Keratinocyte (primary cell): ENCODE measurements around the gene STX19. TPM values are rescaled to one million over a fixed set of nuclear protein-coding genes. Genes with fewer than 3 reads are reported as not detected.

Source experiments
- DNase-seq: peaks from one replicate; pipeline ENCODE4 v3.0.0-alpha.2; 2011; ENCODE audit warnings: low read depth, missing footprints, low spot score
- FAIRE-seq: peaks from 2 replicates; lab custom pipeline; 2011; peaks lifted over from hg19 to GRCh38; lab: Jason Lieb, UNC
- H2AFZ ChIP-seq: 2 replicates; pipeline ENCODE4 v1.6.0; 2012; ENCODE audit warnings: low read length, control low read depth, inconsistent platforms; ENCODE audit not compliant: control insufficient read depth
- H3K27ac ChIP-seq: 2 replicates; pipeline ENCODE4 v1.5.1; 2011; ENCODE audit warnings: low read length; ENCODE audit not compliant: control insufficient read depth, insufficient read depth
- H3K27me3 ChIP-seq: 3 replicates; pipeline ENCODE4 v1.6.0; 2011; ENCODE audit warnings: low read length; ENCODE audit not compliant: control insufficient read depth, insufficient read depth; ENCODE audit errors: extremely low read depth
- H3K36me3 ChIP-seq, 2 experiments: 2 replicates in 1 of 2; 3 replicates in 1 of 2; pipeline ENCODE4 v1.5.1; 2011; ENCODE audit warnings: low read length in 2 of 2, mild to moderate bottlenecking in 1 of 2; ENCODE audit not compliant: control insufficient read depth in 2 of 2, insufficient read depth in 2 of 2; ENCODE audit errors: extremely low read depth in 1 of 2
- H3K4me1 ChIP-seq: 3 replicates; pipeline ENCODE4 v1.5.1; 2011; ENCODE audit warnings: low read length; ENCODE audit not compliant: control insufficient read depth, insufficient read depth; ENCODE audit errors: extremely low read depth
- H3K4me2 ChIP-seq: 3 replicates; pipeline ENCODE4 v1.6.0; 2011; ENCODE audit warnings: low read depth, low read length; ENCODE audit not compliant: control insufficient read depth, insufficient read depth; ENCODE audit errors: extremely low read depth
- H3K4me3 ChIP-seq, 3 experiments: fragments of 200-600 bp in 1 of 3; sonication (generic) in 1 of 3; 2 replicates in 2 of 3; 3 replicates in 1 of 3; pipeline ENCODE4 v1.5.1; 2011 to 2016; ENCODE audit warnings: low read length in 3 of 3, mild to moderate bottlenecking in 3 of 3, control low read depth in 2 of 3, inconsistent platforms in 1 of 3, low read depth in 1 of 3, mixed read lengths in 1 of 3, mixed run types in 1 of 3, moderate library complexity in 1 of 3; ENCODE audit not compliant: control insufficient read depth in 2 of 3, insufficient read depth in 2 of 3; ENCODE audit errors: extremely low read depth in 1 of 3
- H3K79me2 ChIP-seq: 2 replicates; pipeline ENCODE4 v1.6.0; 2012; ENCODE audit warnings: low read length; ENCODE audit not compliant: control insufficient read depth, insufficient read depth
- H3K9ac ChIP-seq: 3 replicates; pipeline ENCODE4 v1.6.0; 2011; ENCODE audit warnings: low read length; ENCODE audit not compliant: control insufficient read depth, insufficient read depth; ENCODE audit errors: extremely low read depth
- H3K9me1 ChIP-seq: 3 replicates; pipeline ENCODE4 v1.6.0; 2011; ENCODE audit warnings: low read length; ENCODE audit not compliant: control insufficient read depth, insufficient read depth; ENCODE audit errors: extremely low read depth
- H3K9me3 ChIP-seq: 2 replicates; pipeline ENCODE4 v1.5.1; 2012; ENCODE audit warnings: low read depth, low read length; ENCODE audit not compliant: control insufficient read depth
- H4K20me1 ChIP-seq: 3 replicates; pipeline ENCODE4 v1.6.0; 2011; ENCODE audit warnings: low read length; ENCODE audit not compliant: control insufficient read depth, insufficient read depth; ENCODE audit errors: extremely low read depth
- CTCF ChIP-seq, 3 experiments: IDR thresholded peaks in 1 of 3; conservative IDR thresholded peaks in 1 of 3; optimal IDR thresholded peaks in 1 of 3; 2 replicates in 2 of 3; 3 replicates in 1 of 3; pipeline versions ENCODE3 to v1.5.1; 2011; ENCODE audit warnings: low read length in 3 of 3, mild to moderate bottlenecking in 3 of 3, moderate library complexity in 2 of 3, control low read depth in 1 of 3, inconsistent platforms in 1 of 3; ENCODE audit not compliant: insufficient read depth in 2 of 3; ENCODE audit errors: extremely low read depth in 1 of 3
- EZH2 ChIP-seq: IDR thresholded peaks from one replicate; pipeline ENCODE4 v1.6.1; 2012; ENCODE audit warnings: inconsistent platforms, mild to moderate bottlenecking, low read length, moderate library complexity
- dilution Hi-C: fragments of 300-500 bp; cut with MboI; formaldehyde crosslinking; loops from one replicate; pipeline ENCODE4 v1.7.0; 2020; ENCODE audit warnings: low sequenced_read_pairs; ENCODE audit not compliant: extremely low pct_ligation_motif_present
- polyA plus RNA-seq, 5 experiments: library from polyadenylated mRNA; depleted of rRNA in 3 of 5; stranded (reverse) in 3 of 5; stranded (forward) in 1 of 5; unstranded in 1 of 5; fragments of >200 nt; gene quantifications; 1 replicate in 1 of 5; 2 replicates in 3 of 5; 3 replicates in 1 of 5; pipeline versions ENCODE4 v1.2.1 to v1.2.3, GENCODE V29; 2011 to 2012; ENCODE audit warnings: missing spikeins in 2 of 5, low read depth in 1 of 5, low replicate concordance in 1 of 5

STX19 gene
- polyA plus RNA-seq, 1 donor (not counting 4 experiments of a cell fraction or from before 2014, with no cell fraction given): 0.30 TPM

GRCh38 chr3:93981649-93982048 lies 46.7 kb downstream of the STX19 start:
- Histone ChIP-seq H3K9me1 (no peaks in the 10 kb centered on the region), H3K27me3 (no peaks in the 10 kb centered on the region), H3K27ac (no peak overlapping the region), H3K4me1 (peaks cover 8% of the 10 kb centered on the region), H2AFZ (no peak overlapping the region), H3K9ac (no peak overlapping the region), H3K9me3 (no peaks in the 10 kb centered on the region), H3K4me2 (no peak overlapping the region), H3K79me2 (peaks cover 24% of the 10 kb centered on the region), H4K20me1 (no peaks in the 10 kb centered on the region), H3K36me3 (no peaks in the 10 kb centered on the region), H3K4me3 (no peak overlapping the region)
- DNase-seq: no peak
- TF ChIP-seq CTCF (optimal IDR thresholded peaks at IDR 0.05 in 1 of 3, IDR thresholded peaks at IDR 0.05 in 1 of 3, conservative IDR thresholded peaks at IDR 0.05 in 1 of 3; ENCODE audit: extremely low read depth in 1 of 3, insufficient read depth in 2 of 3, low read length in 3 of 3) (no peak), EZH2 (no peak)
- dilution Hi-C loops: no loop called here
- no peak for FAIRE-seq

GRCh38 chr3:93979850-93980676 lies 48.3 kb downstream of the STX19 start, which contains the start of gene ARL13B:
TSS of gene ARL13B (plus strand) at chr3:93980155. CDS start at chr3:93980424, 269 bp downstream.
- Histone ChIP-seq H3K9me3 (no peaks in the 10 kb centered on the region), H3K4me2 (peak within 1 kb of the TSS; percentile 85), H3K4me1 (peaks cover 8% of the 10 kb centered on the region), H3K36me3 (no peaks in the 10 kb centered on the region), H3K9me1 (no peaks in the 10 kb centered on the region), H3K4me3 (peak within 1 kb of the TSS; percentile 77 to 96 (median 89)), H4K20me1 (no peaks in the 10 kb centered on the region), H3K27ac (peak within 1 kb of the TSS; percentile 80), H2AFZ (peak within 1 kb of the TSS; percentile 94), H3K79me2 (peaks cover 24% of the 10 kb centered on the region), H3K27me3 (no peaks in the 10 kb centered on the region), H3K9ac (peak within 1 kb of the TSS; percentile 76)
- DNase-seq (peak; percentile 60), FAIRE-seq (peak; percentile 97)
- dilution Hi-C loops: no loop called here
- TF ChIP-seq EZH2 (no peak), CTCF (optimal IDR thresholded peaks at IDR 0.05 in 1 of 3, IDR thresholded peaks at IDR 0.05 in 1 of 3, conservative IDR thresholded peaks at IDR 0.05 in 1 of 3; ENCODE audit: extremely low read depth in 1 of 3, insufficient read depth in 2 of 3, low read length in 3 of 3) (no peak)
